Measurements from ENCODE around the gene COPA.

DNA sequence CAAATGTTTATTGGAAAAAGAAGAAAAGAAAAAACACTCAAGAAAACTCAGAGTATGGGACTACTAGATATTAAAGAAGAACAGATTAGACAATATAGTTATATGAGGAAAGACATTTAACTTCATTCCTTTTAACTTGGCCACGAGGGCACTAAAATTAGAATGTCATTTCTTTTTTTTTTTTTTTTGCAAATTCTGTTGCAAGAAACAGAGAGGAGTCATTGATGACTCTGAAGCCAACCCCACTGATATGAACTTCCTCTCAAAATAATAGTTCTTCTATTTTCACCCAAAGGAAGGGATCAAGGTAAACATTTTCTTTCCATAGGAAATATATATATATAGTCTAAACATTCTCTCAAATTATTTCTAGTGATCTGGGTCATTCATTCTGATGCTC, 33.5 kb downstream of the COPA start:
- no peak for TF ChIP-seq CTCF (IDR thresholded peaks at IDR 0.05)
- no peak for TF ChIP-seq POLR2AphosphoS5 (IDR thresholded peaks at IDR 0.05; ENCODE audit: low read depth, low read length)

Measured in Panc1 (cell line).